GM10847 (cell line): Measurements from ENCODE around the gene CGB3.
"Not testable (repeated sequence)": the region's sequence is repeated elsewhere in the genome, so short reads cannot be mapped to it uniquely, and the experiment has no call there.

Experiments
- POLR2A ChIP-seq: IDR thresholded peaks from 2 replicates; pipeline ENCODE4 v1.6.1; 2011; ENCODE audit not compliant: insufficient read length; ENCODE audit errors: extremely low read depth

Gene CGB3

DNA sequence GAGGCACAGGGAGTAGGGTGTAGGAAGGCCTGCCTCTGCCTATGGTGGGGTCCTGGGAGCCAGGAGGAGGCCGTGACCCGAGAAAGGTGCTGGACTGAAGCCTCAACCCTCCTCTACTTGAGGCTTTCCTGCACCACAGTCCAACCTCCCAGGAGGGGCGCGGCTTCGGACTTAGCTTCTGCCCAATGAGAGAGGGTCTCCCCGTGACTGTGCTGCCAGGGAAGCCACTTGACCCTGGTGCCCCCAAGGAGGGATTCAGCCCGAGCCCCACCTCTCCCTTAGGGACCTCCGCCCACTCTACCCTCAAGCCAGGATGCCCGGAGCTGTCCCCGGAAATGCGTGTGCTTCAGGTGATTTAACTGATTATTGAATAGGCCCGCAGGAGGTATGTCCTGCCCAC, 24.9 kb upstream of the CGB3 start, which contains the start of gene CGB8:
TSS of gene CGB8 (minus strand) at position 101 of the 400 bp plus-strand sequence. CDS start 372 bp downstream, outside the sequence.
- TF ChIP-seq POLR2A: not testable (repeated sequence)

DNA sequence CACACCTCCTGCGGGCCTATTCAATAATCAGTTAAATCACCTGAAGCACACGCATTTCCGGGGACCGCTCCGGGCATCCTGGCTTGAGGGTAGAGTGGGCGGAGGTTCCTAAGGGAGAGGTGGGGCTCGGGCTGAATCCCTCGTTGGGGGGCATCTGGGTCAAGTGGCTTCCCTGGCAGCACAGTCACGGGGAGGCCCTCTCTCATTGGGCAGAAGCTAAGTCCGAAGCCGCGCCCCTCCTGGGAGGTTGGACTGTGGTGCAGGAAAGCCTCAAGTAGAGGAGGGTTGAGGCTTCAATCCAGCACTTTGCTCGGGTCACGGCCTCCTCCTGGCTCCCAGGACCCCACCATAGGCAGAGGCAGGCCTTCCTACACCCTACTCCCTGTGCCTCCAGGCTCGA, 19.4 kb upstream of the CGB3 start, which contains the start of gene CGB5:
TSS of gene CGB5 (plus strand) at position 301 of the 400 bp plus-strand sequence. CDS start 362 bp downstream, outside the sequence.
- not testable (repeated sequence) for TF ChIP-seq POLR2A

DNA sequence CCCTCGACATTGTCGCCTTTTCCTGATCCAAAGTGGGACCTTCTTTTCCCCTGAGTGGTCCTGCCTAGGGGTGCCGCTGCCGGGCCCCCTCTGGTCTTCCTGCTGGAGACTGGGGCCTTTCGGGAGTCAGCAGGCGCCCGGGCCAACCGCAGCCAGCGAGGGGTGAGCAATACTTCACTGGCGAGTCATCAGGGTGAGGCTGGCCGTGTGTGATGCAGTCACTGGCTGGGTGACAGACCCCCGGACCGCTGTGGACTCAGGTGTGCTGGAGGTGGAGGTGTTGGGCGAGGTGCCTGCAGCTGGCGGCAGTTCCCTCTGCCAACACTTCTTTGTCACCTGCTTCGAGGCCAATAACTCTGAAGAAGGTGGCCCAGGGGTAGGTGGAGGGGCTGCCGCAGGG, 18.0 kb upstream of the CGB3 start:
- no peak for TF ChIP-seq POLR2A

DNA sequence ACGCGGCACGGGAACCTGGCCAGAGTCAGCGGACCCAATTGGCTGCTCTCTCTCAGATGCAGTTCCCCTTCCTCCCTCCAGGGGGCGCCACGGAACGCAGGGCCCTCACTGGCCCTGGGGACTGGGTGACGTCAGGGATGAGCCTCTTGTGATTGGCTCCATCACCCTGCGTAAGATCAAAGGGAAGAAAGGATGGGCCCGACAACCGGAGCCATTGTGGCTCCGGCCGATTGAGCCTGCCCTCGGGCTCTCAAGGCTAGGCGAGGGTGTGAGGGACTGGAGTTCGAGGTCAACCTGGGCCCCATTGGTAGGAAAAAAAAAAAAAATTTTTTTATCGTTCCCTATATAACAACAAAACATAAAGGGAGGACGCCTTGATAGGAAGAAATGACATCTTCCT, 12.7 kb upstream of the CGB3 start, which contains the start of gene CGB1:
TSS of gene CGB1 (minus strand) at position 81 of the 400 bp plus-strand sequence. CDS start 184 bp downstream, outside the sequence.
- not testable (repeated sequence) for TF ChIP-seq POLR2A

DNA sequence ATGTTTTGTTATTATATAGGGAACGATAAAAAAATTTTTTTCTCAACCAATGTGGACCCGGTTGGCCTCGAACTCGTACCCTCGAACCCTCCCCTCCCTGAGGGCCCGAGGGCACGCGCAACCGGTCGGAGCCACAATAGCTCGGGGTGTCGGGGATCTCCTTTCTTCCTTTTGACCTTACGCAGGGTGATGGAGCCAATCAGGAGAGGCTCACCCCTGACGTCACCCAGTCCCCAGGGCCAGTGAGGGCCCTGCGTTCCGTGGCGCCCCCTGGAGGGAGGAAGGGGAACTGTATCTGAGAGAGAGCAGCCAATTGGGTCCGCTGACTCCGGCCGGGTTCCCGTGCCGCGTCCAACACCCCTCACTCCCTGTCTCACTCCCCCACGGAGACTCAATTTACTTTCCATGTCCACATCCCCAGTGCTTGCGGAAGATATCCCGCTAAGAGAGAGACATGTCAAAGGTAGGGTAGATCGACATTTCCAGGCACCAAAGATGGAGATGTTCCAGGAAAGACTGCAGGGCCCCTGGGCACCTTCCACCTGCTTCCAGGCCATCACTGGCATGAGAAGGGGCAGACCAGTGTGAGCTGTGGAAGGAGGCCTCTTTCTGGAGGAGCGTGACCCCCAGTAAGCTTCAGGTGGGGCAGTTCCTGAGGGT, 7.6 kb upstream of the CGB3 start, which contains the start of gene CGB2:
TSS of gene CGB2 (plus strand) at position 249 of the 660 bp plus-strand sequence. CDS start at position 455, 206 bp downstream.
- TF ChIP-seq POLR2A: not testable (repeated sequence)

DNA sequence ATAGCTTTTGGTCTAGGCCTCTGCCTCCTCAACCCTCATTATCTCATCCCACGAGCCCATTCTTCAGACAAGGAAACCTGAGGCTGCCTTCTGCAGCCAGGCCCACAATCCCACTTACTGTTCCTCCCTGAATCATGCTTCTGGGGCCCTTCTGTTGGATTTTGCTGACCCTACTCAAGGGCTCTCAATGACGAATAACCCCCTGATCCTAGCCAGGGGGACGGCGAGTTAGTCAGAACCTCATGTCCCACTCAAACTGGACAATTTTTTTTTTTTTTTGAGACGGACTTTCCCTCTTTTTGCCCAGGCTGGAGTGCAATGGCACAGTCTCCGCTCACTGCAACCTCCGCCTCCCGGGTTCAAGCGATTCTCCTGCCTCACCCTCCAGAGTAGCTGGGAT, 2.0 kb downstream of the CGB3 start:
- no peak for TF ChIP-seq POLR2A

DNA sequence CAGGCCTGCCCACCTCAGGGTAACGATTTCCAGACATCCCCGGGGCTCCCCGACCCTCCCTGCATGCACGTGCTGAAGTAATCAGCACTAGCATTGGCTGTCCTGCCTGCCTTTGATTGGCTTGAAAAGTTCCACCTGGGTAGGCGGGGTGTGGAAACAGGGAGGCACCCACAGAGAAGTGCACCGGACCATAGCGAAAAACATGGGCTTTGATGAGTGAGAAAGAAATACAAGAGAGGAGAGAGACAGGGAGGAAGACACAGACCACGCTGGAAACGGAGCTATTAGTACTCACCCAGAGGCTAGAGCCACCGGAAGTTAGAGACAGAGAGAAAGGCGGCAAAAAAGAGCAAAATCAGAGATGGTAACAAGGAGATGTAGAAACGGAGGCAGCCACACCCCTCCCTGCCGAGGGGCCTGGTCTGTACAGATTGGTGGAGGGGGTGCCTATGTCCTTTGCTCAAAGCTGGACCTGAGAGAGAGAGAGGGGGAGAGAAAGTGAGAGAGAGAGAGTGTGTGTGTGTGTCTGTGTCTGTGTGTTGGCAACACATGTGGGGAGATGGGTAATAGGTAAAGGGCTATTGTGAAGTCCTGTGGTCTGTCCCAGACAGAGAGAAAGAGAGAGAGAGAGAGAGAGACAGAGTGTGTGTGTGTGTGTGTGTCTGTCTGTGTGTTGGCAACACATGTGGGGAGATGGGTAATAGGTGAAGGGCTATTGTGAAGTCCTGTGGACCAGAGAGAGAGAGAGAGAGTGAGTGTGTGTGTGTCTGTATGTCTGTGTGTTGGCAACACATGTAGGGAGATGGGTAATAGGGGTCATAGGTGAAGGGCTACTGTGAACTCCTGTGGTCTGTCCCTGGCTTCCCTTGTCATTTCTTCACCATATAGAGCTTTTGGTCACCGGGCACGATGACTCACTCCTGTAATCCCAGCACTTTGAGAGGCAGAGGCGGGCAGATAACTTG, 2.9 kb downstream of the CGB3 start:
- no peak for TF ChIP-seq POLR2A

DNA sequence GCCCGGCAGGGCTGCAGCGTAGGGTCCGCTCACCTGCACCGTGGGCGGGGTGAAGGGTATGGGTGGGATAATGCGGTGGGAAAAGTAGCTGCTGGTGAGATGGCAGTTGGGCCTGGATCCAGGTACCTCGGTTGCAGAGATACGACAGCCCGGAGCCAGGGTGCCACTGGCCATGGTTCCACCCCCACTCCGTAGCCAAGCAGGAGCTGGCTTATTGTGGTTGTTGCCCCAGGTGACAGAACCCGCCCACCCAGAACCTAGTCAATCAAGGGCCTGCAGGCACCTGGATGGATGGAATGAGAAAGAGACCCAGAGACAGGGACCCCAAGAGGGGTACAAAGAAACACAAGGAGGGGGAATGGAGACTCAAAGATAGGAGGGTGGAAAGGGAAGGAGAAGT, 3.8 kb downstream of the CGB3 start:
- TF ChIP-seq POLR2A: no peak

DNA sequence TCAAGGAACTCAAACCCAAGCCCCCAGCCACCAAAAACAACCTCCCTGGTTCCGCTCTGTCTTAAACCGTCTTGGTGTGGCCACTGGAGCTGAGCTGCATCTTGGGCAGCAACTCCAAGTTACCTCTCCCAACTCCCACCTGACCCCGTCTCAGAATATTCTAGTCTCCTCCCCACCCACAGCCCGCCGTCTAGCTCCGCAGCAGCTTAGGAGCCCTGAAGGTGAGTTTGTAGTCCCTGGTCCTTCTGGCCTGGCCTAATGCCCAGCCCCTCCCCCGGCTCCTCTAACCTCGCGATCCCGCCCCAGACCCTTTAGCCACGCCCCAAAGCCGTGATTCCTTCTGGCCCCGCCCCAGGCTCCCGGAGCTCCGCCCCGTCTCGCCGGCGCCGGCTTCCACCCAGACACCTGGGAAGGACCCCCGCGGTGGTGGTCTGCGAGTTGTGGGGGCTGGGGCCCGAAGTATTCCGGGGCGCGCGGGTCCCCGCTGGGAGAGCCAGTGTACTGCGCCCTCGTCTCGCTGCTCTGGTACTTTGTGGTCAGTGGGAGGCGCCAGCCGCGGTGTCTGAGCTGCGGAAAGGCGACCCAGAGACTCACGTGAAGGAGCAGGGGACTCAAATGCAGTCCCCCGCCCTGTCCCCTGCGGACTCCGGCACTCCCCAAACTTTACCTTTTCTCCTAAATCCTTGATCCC, 4.7 kb downstream of the CGB3 start:
- no peak for TF ChIP-seq POLR2A

DNA sequence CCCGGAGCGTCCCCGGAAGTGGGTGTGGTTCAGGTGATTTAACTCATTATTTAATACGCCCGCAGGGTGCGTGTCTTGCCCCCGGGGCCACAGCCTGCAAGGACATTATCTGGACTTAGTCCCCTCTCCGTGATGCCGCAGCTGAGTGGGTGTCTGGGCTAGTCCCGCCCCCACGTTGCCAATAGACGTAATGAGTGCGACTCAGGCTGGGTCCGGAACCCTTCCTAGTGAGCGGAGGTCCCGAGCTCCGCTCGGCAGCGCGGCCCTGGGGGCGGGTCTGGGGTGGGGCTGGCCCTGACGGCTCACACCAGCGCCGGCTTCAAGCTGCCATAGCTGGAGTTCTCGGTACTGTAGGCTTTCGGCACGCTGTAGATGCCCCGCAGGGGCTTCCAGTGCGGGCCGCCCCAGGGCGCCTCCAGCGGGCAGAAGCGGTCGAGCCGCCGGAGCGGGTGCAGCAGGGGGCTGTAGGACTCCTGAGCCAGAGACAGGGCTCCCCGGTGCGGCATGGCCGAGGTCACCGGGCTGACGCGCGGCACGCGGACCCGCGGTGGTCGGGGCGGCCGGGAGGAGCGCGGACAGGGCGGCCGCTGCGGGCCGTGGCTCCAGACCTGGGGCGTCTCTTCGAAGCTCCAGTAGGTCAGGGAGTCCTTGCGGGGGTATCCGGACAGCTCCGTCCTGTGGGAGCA, 6.3 kb downstream of the CGB3 start:
- no peak for TF ChIP-seq POLR2A

DNA sequence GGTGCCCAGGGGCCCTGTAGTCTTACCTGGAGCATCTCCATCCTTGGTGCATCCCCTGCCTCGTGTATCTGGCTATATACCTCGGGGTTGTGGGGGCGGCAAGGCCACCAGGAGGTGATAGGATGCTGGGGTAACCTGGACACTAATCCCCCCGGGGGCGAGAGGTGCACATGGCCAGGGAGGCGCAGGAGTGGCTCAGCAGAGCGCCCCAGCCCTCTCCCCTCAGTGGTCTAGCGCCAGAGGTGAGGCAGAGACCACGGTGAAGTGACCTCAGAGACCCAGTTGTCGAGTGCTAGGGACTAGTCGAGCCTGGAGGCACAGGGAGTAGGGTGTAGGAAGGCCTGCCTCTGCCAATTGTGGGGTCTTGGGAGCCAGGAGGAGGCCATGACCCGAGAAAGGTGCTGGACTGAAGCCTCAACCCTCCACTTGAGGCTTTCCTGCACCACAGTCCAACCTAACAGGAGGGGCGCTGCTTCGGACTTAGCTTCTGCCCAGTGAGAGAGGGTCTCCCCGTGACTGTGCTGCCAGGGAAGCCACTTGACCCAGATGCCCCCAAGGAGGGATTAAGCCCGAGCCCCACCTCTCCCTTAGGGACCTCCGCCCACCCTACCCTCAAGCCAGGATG, 7.0 kb downstream of the CGB3 start, which contains the start of gene LHB:
TSS of gene LHB (minus strand) at position 51 of the 625 bp plus-strand sequence. CDS start at position 41, 10 bp downstream.
- no peak for TF ChIP-seq POLR2A

DNA sequence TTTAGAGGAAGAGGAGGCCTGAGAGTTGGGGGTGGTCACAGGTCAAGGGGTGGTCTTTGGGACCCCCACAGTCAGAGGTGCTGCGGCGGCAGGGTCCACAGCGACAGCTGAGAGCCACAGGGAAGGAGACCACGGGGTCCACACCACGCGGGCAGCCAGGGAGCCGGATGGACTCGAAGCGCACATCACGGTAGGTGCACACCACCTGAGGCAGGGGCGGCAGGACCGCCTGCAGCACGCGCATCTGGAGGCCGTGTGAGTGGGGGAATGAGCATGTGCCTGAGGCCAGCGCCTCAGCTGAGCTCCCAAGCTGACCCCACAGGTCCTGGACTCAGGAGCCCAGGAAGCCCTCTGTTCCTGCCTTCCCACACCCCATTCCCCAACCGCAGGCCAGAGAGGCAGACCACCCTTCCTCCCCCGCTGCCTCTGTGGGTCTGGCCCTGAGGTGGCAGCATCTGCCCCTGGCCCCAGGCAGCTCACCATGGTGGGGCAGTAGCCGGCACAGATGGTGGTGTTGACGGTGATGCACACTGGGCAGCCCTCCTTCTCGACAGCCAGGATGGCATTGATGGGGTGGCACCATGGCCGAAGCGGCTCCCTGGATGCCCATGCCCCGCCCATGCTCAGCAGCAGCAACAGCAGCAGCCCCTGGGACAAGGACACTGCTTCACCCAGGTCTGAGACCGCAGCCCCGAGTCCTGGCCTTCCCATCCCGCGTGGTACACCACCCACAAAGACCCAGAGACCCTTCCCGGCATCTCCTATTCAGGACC, 7.9 kb downstream of the CGB3 start:
- TF ChIP-seq POLR2A: no peak

DNA sequence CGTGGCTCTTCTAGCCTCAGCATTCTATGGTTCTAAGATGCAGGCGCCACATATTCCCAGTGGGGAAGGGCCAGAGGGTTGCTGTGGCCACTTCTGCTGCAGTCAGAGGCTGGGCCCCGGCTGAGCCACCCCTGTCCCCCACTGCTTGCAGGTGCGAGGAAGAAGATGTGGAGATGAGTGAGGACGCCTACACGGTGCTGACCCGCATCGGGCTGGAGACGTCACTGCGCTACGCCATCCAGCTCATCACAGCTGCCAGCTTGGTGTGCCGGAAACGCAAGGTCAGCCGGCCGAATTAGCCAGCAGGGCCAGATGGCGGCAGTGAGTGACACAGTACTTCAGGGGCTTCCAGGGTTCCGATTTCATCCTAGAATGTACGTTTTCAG, 9.3 kb downstream of the CGB3 start:
- TF ChIP-seq POLR2A: no peak

DNA sequence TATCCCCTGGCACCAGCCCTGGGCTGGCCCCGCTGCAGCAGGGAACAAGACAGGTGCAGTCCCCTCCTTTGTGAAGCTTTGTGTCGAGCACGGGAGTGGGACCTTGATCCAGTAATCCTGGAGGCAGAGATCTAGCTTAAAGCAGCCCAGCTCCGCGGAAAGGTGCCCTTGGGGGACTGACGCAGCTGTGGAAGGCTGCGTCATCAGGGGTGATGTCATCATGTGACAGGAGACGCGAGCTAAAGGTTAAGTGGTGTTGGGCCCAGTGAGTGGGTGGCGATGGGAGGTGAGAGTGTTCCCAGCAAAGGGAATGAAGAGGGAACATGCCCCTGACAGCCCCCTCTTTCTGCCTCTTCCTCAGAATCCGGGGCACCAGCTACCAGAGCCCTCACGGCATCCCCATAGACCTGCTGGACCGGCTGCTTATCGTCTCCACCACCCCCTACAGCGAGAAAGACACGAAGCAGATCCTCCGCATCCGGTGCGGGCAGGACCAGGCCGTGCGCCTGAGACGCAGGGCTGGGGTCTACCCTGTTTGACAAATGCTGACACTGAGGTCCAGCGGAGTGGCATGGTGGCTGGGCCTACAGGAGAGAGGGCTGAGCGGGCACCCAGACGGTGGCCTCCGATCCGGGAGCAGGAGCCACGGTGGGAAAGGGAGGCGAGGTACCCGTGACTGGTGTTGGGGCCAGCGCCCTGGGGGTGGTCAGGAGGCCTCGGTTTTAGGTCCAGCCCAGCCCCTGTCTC, 9.8 kb downstream of the CGB3 start:
- TF ChIP-seq POLR2A: no peak
